Choroid plexus epithelial cell (primary cell): ENCODE results near the gene CCT6A.
"Not testable (repeated sequence)": the region's sequence is repeated elsewhere in the genome, so short reads cannot be mapped to it uniquely, and the experiment has no call there.

ENCODE experiments used
- DNase-seq: peaks from one replicate; pipeline ENCODE4 v3.0.0-alpha.2; 2010; ENCODE audit warnings: low read depth
- H3K4me3 ChIP-seq: 2 replicates; pipeline ENCODE4 v1.5.1; 2011; ENCODE audit warnings: low read depth, mild to moderate bottlenecking, control low read depth, low read length, moderate library complexity
- TF ChIP-seq, protein P1 (sequence below): conservative IDR thresholded peaks from 2 replicates; pipeline ENCODE4 v1.5.1; 2011; ENCODE audit warnings: low read depth, mild to moderate bottlenecking, control low read depth, inconsistent platforms, low read length, moderate library complexity

Gene CCT6A

DNA sequence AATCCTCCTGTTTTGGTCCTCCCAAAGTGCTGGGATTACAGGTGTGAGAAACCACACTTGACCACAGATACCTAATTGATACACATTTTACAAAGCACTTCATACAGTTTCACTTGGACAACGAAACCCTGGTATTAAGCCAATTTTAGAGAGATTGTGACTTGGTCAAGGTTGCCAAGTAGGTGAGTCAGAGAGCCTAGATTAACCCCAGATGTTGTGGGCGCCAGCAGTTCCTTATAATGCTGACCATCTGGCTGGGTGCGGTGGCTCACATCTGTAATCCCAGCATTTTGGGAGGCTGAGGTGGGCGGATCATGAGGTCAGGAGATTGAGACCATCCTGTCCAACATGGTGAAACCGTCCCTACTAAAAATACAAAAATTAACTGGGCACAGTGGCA is 46.1 kb downstream of the CCT6A start:
- H3K4me3 ChIP-seq = no peak overlapping the region
- TF ChIP-seq, protein P1, sequence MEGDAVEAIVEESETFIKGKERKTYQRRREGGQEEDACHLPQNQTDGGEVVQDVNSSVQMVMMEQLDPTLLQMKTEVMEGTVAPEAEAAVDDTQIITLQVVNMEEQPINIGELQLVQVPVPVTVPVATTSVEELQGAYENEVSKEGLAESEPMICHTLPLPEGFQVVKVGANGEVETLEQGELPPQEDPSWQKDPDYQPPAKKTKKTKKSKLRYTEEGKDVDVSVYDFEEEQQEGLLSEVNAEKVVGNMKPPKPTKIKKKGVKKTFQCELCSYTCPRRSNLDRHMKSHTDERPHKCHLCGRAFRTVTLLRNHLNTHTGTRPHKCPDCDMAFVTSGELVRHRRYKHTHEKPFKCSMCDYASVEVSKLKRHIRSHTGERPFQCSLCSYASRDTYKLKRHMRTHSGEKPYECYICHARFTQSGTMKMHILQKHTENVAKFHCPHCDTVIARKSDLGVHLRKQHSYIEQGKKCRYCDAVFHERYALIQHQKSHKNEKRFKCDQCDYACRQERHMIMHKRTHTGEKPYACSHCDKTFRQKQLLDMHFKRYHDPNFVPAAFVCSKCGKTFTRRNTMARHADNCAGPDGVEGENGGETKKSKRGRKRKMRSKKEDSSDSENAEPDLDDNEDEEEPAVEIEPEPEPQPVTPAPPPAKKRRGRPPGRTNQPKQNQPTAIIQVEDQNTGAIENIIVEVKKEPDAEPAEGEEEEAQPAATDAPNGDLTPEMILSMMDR = no peak
- DNase-seq = peak; percentile 78

DNA sequence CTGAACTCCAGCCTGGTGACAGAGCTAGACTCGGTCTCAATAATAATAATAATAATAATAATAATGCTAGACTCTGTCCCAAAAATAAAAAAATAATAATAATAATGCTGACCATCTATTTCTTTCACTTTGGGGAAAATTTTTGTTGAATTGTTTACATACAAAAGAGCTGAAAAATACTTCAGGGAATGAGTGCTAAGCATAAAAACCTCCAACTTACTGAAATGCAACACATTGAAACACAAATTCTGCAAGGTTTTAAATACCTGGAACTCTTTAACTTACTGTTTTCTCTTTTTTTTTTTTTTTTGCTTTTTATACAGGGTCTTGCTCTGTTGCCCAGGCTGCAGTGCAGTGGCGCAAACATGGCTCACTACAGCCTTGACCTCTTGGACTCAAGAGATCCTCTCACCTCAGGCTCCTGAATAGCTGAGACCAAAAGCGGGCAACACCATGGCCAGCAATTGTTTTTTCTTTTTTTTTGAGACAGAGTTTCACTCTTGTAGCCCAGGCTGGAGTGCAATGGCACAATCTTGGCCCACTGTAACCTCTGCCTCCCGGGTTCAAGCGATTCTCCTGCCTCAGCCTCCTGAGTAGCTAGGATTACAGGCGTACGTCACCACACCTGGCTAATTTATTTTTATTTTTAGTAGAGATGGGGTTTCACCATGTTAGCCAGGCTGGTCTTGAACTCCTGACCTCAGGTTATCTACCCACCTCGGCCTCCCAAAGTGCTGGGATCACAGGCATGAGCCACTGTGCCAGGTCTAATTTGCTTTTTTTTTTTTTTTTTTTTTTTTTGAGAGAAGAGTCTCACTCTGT is 46.8 kb downstream of the CCT6A start:
- not testable (repeated sequence) for H3K4me3 ChIP-seq, DNase-seq

DNA sequence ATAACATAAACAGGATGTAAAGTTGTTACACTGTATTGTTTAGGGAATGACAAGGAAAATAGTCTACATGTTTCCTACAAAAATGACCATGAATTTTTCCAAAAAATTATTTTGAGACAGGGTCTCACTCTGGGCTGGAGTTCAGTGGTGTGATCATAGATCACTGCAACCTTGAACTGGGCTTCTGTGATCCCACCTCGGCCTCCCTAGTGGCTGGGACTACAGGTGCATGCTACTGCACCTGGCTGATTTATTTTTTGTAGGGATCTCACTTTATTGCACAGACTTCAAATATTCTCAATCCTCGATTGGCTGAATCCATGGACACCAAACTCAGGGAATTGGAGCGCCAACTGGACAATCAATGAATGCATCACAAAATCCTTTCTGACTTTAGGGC is 48.1 kb downstream of the CCT6A start:
- no peak overlapping the region for H3K4me3 ChIP-seq
- TF ChIP-seq, protein P1 = no peak

DNA sequence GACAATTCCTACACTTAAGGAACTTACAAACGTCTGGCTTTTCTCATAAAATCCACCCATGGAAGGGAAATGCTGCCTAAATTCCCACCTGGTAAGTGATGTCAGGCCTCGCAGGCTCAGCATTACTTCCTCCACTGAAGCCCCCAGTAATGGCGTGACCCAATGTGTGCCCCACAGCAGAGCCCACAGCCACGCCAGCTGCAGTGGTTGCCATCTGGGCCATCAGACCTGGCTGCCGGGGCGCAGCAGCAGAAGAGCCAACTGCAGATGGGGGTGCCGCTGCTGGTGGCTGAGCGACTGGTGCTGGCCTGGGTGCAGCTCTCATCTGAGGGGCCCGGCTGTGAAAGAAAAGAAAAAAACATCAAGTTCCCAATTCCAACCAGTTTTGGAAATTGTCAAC is 52.6 kb downstream of the CCT6A start:
- DNase-seq, H3K4me3 ChIP-seq: not testable (repeated sequence)

More for the DNA sequence above, 48.1 kb downstream of the CCT6A start:
- DNase-seq = no peak

DNA sequence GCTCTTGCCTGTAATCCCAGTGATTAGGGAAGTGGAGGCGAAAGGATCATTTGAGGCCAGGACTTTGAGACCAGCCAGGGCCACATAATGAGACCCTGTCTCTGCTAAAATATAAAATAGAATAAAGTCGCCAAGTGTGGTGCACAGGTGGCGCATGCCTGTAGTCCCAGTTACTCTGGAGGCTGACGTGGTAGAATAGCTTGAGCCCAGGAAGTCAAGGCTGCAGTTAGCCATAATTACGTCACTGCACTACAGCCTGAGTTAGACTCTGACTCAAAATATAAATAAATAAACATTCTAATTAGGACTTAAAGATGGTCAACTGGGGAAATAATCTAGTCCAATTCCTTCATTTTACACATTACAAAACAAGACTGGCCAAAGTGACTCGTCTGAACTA is 53.9 kb downstream of the CCT6A start:
- DNase-seq = peak; percentile 83
- peak overlapping the region; percentile 91 for H3K4me3 ChIP-seq
- TF ChIP-seq, protein P1 = no peak

DNA sequence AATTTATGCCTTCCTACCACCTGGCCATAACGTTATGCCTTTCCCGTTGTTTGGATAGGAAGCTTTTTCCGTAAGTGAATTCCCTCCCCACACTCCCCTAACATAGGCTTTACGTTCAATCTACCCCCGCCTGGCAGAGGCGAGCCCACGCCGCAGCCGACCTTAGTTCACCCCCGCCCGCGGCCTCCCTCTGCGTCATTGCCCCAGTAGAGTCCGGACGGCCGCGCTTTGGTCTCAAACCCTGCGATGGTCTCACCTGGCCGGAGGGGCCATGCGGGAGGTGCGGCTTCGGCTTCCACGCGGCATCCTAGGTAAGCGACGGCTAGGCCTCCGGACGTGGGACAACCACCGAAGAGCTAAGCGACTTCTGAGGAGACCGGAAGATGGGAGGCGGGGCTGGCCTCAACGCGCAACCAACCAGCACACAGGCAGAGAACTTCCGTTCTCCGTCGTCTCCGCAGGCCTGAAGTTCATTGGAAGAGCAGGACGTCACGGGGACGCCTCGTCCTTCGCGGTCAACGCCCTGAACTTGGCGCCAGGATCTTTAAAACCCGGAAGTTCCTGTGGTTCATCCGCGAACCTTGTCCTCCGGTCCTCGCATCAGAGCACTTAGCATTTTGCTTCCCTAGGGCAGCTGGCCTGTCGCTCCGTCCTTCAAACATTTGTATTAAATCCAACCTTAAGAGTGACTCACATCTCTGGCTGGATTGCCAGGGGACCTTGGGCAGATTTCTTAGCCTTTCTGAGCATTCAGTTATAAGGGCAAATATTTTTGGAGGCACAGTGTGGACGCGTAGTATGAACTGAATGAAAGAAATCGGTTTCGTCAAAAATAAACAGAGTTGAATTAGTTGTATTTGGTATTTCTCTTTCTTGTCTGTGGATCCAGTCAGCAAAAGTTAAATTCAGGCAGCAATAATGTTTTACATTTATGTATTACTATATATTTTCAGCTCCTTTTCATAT is 54.8 kb downstream of the CCT6A start, which contains the start of gene CHCHD2:
TSS of gene CHCHD2 (minus strand) at position 369 of the 966 bp plus-strand sequence. CDS start at position 306, 63 bp downstream.
- peak within 1 kb of the TSS; percentile 91 for H3K4me3 ChIP-seq
- peak; percentile 99 for DNase-seq
- TF ChIP-seq, protein P1 = no peak

DNA sequence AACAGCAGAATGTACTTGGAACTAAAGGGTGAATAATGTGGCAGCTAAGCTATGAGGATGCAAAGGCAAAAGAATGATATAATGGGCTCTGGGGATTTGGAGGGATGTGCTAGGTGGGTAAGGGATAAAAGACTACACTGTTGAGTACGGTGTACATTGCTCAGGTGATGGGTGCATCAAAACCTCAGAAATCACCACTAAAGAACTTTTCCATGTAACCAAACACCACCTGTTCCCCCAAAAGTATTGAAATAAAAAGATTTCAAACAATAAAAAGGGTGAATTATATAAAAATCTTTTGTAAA is 56.3 kb downstream of the CCT6A start:
- H3K4me3 ChIP-seq = no peak overlapping the region
- TF ChIP-seq, protein P1 = no peak
- DNase-seq = no peak

DNA sequence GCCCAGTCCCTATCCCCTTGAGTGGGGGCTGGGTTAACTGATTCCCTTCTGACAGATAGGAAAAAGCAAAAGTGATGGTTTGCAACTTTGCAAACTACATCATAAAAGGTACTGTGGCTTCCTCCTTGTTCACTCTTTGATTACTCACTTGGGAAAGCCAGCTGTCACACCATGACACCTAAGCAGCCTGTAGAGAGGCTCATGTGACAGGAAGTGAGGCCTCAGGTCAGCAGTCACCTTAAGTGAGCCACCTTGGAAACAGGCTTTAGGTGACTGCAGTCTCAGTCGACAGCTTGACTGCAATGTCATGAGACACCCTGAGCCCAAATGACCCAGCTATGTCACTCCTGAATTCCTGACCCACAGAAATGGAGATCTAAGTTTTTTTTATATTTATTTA is 59.0 kb downstream of the CCT6A start:
- H3K4me3 ChIP-seq = no peak overlapping the region
- DNase-seq = no peak
- TF ChIP-seq, protein P1 = no peak

DNA sequence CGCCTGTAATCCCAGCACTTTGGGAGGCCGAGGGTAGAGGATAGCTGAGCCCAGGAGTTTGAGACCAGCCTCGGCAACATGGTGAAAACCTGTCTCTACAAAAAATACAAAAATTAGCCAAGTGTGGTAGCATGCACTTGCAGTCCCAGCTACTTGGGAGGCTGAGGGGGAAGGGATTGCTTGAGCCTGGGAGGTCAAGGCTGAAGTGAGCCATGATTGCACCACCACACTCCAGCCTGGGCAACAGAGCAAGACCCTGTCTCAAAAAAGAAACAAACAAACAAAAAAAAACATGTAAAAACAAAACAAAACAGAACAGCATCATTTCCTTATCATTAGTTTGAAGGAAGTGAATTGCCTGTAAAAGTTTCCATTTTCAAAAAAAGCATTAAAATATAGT is 60.7 kb downstream of the CCT6A start:
- H3K4me3 ChIP-seq = not testable (repeated sequence)

More for the DNA sequence above, 60.7 kb downstream of the CCT6A start:
- DNase-seq = not testable (repeated sequence)
